ENCODE data around the gene ADAMTS2. TPM values are rescaled to one million over a fixed set of nuclear protein-coding genes. Genes with fewer than 3 reads are reported as not detected.
A peak's percentile ranks its signal among the peaks of the same experiment; 100 is the strongest.

Gene ADAMTS2
- total RNA-seq, 2 experiments from 2014 or later: not detected

DNA sequence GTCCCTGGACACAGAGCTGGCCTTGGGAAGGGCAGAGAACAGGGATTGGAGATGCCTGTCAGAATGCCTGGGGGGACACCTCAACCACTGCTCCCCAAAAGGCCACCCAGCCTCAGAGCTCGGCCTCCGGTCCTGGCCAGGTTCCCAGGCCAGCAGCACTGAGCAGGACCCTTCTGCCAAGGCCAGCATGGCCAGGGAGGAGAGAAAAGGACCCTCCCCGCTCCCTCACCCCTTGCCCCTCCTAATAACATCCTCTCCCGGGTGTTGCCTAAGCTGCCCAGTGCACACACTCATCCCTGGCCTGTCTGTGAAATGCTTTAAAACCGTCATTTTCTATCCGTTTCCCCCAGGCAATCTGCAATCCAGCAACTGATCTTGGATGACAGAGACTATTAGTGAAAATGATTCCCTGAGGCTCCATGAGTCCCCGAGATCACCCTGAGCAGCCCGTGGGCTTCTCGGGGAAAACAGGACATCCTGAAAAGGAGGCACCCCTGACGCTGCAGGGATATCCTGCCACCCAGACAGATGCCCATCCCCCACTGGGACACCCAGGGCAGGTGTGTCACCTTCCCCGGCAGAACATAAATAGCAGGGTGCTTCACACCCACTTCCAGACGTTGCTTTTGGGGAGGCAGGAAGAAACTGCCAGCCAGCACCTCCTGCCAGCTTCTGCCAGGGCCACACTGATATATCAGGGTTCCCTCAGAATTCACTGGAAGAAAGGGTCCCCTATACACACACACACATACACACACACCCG is 75.3 kb downstream of the ADAMTS2 start:
- ATAC-seq (ENCODE audit: low read depth): no peak
- Mint-ChIP-seq H3K27ac (no peak overlapping the region), H3K4me1 (no peaks in the 10 kb centered on the region), H3K27me3 (no peaks in the 10 kb centered on the region), H3K4me3 (no peak overlapping the region), H3K9me3 (no peaks in the 10 kb centered on the region), H3K36me3 (no peaks in the 10 kb centered on the region)
- DNase-seq: peak; percentile 15
- POLR2A ChIA-PET: no interaction called here

DNA sequence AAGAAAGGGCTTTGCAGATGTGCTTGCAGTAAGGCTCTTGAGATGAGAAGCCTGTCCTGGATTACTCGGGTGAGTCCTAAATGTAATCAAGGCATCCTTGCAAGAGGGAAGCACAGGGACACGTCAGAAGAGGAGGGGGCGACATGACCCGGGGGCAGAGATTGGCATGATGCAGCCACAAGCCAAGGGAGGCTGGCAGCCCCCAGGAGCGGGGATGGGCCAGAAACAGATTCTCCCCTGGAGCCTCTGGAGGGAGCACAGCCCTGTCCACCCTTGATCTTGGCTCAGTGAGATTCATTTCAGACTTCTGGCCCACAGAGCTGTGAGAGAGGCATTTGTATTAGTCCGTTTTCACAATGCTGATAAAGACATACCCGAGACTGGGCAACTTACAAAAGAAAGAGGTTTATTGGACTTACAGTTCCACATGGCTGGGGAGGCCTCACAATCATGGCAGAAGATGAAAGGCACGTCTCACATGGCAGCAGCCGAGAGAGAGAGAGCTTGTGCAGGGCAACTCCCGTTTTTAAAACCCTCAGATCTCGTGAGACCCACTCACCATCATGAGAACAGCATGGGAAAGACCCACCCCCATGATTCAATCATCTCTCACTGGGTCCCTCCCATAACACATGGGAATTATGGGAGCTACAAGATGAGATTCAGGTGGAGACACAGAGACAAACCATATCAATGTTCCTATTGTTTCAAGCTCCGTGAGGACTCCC is 76.1 kb downstream of the ADAMTS2 start:
- Mint-ChIP-seq H3K9me3 (no peaks in the 10 kb centered on the region), H3K27me3 (no peaks in the 10 kb centered on the region), H3K36me3 (no peaks in the 10 kb centered on the region), H3K4me1 (no peaks in the 10 kb centered on the region), H3K4me3 (no peak overlapping the region), H3K27ac (no peak overlapping the region)
- POLR2A ChIA-PET: no interaction called here
- DNase-seq (no peak), ATAC-seq (ENCODE audit: low read depth) (no peak)

DNA sequence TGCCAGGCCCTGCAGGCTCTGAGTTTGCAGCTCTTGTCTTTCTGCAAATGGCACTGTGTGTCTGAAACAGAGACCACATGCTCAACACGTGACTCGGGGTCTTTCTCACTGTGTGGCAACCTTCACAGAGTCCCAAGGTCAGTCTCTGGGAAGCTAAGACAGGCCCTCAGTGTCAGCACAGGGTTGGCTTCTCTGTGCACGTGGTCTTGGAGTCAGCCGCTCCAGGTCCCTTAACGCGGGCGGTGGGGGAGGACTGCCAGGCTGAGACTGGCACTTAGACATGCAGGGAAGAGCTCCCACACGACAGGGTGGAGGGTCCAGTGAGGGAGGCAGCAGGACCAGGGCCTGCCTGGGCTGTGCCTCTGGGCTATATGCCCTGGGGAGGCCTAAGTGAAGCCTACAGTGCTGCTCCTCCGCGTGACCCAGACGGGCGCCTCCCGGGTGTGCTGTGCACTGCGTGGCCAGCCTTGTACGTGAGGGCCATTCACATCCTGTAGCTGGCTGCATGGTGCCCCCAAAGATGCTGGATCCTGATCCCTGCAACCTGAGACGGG is 76.8 kb downstream of the ADAMTS2 start:
- no peaks in the 10 kb centered on the region for H3K9me3 Mint-ChIP-seq
- no peaks in the 10 kb centered on the region for H3K27me3 Mint-ChIP-seq
- POLR2A ChIA-PET: no interaction called here
- DNase-seq (no peak), ATAC-seq (ENCODE audit: low read depth) (no peak)
- H3K4me3 Mint-ChIP-seq: no peak overlapping the region
- H3K36me3 Mint-ChIP-seq: no peaks in the 10 kb centered on the region
- H3K4me1 Mint-ChIP-seq: no peaks in the 10 kb centered on the region
- H3K27ac Mint-ChIP-seq: no peak overlapping the region

DNA sequence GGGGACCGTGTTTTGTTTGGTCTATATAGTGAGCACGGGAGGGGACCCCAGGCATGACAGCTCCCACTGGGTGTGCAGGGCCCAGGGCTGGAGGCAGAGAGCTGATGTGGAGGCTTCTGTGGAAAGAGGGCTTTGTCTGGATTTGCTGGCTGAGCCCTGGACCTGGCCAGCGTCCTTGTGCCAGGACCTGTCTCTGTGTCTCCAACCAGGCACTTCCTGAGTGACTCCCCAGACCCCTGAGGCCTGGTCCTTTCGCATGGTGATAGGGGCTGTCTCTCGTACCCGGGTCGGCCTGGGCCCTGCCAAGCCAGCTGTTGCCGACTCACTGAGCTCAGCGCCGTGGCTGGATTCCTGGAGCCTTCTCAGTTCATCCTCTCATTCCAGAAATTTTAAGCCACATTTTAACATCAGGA is 77.6 kb downstream of the ADAMTS2 start:
- POLR2A ChIA-PET: no interaction called here
- no peak for DNase-seq
- no peak overlapping the region for H3K27ac Mint-ChIP-seq
- ATAC-seq (ENCODE audit: low read depth): no peak
- H3K9me3 Mint-ChIP-seq: no peaks in the 10 kb centered on the region
- no peaks in the 10 kb centered on the region for H3K27me3 Mint-ChIP-seq
- no peak overlapping the region for H3K4me3 Mint-ChIP-seq
- no peaks in the 10 kb centered on the region for H3K4me1 Mint-ChIP-seq
- no peaks in the 10 kb centered on the region for H3K36me3 Mint-ChIP-seq

DNA sequence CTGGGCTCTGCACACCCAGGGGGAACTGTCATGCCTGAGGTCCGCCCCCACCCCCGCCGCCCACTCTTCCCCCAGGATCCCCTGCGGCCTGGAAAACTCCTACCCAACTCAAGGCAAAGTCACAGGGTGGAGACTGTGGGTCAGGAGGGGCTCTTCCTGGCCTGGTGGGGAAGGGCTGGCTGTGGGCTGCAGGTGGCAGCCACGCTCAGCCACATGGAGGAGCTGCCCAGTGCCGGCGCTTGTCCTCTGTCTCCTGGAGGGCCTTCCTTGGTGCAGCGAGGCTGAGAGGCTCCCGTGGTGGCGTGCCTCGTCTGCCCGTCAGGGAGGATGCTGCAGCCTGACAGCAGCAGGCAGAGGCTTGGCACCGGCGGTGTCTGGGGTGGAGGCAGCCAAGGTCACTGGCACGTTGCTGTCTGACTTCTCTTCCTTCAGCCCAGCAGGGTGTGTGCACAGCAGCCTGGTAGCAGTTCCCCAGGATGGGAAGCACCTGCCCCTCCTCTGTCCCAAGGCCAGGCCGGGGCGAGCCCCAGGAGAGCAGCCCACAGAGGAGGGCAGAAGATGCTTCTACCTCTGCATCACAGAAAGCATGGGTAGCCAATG is 78.1 kb downstream of the ADAMTS2 start:
- H3K27me3 Mint-ChIP-seq: no peaks in the 10 kb centered on the region
- no peaks in the 10 kb centered on the region for H3K4me1 Mint-ChIP-seq
- no peaks in the 10 kb centered on the region for H3K36me3 Mint-ChIP-seq
- H3K27ac Mint-ChIP-seq: no peak overlapping the region
- no peaks in the 10 kb centered on the region for H3K9me3 Mint-ChIP-seq
- POLR2A ChIA-PET: no interaction called here
- DNase-seq (no peak), ATAC-seq (ENCODE audit: low read depth) (no peak)
- no peak overlapping the region for H3K4me3 Mint-ChIP-seq

DNA sequence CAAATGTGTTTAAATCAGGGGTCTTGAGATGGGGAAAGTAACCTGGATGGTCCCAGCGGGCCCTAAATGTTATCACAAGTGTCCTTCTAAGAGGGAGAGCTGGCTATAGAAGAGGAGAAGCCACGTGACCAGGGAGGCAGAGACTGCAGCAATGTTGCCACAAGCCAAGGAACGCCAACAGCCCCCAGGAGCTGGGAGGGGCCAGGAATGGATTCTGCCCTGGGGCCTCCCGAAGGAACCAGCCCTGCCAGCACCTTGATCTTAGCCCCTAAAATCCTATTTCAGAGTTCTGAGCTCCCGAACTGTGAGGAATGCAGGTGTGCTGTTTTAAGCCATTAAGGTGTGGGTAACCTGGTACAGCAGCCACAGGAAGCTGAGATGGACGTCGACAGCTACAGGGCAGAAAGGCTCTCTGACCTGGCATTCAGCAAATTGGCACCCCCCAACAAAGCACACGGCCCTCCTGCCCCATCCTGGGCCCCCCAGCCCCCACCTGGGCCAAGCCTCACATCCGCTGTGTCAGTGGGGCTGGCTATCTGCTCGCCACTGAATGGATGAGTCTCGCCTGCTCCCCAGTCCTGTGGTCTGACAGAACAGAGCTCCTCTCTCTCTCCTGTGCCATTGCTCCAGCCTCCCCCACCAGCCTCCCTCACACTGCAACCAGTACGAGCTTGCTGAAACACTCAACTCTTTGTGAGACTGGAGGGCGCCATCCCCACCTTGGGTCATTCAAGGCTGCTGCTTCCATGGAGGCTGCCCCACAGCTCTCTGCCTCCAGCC is 78.8 kb downstream of the ADAMTS2 start:
- H3K9me3 Mint-ChIP-seq: no peaks in the 10 kb centered on the region
- DNase-seq: no peak
- H3K27ac Mint-ChIP-seq: no peak overlapping the region
- H3K4me3 Mint-ChIP-seq: no peak overlapping the region
- no peaks in the 10 kb centered on the region for H3K4me1 Mint-ChIP-seq
- no peaks in the 10 kb centered on the region for H3K36me3 Mint-ChIP-seq
- POLR2A ChIA-PET: no interaction called here
- H3K27me3 Mint-ChIP-seq: no peaks in the 10 kb centered on the region
- ATAC-seq (ENCODE audit: low read depth): no peak

DNA sequence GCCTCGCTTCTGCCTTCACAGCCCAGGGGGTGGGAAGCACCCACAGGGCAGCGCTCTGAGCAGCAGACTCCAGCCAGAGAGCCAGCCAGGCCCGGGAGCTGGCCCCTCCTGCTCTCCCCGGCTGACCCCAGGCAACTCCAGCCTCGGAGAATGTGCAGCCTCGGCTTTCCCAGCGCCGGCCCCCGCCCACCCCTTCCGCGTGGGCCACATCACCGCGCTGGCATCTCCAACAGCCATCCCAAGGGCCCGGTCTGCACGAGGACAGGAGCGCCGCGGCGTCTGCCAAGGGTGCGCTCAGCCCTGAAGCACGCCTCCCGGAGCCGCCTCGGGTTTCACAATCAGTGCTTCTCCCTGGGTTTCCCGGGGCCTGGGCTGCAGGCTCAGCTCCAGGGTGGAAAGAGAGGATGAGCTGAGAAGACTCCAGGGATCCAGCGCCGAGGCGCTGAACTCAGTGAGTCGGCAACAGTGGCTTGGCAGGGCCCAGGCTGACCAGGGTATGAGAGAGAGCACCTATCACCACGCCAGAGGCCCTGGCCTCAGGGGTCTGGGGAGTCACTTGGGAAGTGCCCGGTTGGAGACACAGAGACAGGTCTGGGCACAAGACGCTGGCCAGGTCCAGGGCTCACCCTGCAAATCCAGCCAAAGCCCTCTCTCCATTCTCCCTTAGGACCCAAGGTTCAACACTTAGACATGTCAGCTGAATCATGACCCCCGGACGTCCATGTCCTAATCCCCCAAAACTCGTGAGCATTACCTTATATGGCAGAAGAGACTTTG is 79.6 kb downstream of the ADAMTS2 start:
- POLR2A ChIA-PET: no interaction called here
- ATAC-seq (ENCODE audit: low read depth) (no peak), DNase-seq (no peak)
- H3K36me3 Mint-ChIP-seq: no peaks in the 10 kb centered on the region
- no peaks in the 10 kb centered on the region for H3K4me1 Mint-ChIP-seq
- H3K9me3 Mint-ChIP-seq: no peaks in the 10 kb centered on the region
- no peaks in the 10 kb centered on the region for H3K27me3 Mint-ChIP-seq
- no peak overlapping the region for H3K4me3 Mint-ChIP-seq
- no peak overlapping the region for H3K27ac Mint-ChIP-seq

DNA sequence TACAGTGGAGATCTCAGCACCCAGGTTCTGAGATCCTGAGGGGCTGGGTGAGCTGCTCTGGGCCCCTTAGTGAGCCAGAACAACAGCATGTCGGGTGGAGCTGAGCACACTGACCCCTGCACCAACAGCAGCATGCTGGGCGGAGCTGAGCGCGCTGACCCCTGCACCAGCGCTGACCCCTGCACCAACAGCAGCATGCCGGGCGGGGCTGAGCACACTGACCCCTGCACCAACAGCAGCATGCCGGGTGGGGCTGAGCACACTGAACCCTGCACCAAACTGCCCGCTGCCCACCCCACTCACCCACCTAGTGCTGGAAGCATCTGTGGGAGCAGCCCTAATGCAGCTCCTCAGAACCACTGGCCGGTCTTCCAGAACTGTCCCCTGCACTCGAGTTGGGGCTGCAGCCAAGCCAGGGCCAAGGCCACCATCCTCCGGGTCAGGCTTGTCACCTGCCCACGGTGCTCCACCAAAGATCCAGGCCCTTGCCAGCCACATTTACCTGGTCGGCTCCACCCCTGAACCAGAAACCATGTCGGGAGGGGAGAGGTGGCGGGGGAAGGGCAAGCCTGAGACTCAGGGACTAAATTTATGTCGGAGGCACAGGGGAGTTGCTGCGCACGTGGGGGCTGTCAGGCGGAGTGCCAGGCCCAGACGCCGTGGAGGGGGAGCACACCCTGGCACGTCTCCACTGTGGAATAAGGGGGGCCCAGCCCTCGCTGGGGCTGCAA is 80.3 kb downstream of the ADAMTS2 start:
- Mint-ChIP-seq H3K4me3 (no peak overlapping the region), H3K27me3 (no peaks in the 10 kb centered on the region), H3K36me3 (no peaks in the 10 kb centered on the region), H3K9me3 (no peaks in the 10 kb centered on the region), H3K4me1 (no peaks in the 10 kb centered on the region), H3K27ac (no peak overlapping the region)
- no peak for DNase-seq
- POLR2A ChIA-PET: no interaction called here
- ATAC-seq (ENCODE audit: low read depth): no peak

DNA sequence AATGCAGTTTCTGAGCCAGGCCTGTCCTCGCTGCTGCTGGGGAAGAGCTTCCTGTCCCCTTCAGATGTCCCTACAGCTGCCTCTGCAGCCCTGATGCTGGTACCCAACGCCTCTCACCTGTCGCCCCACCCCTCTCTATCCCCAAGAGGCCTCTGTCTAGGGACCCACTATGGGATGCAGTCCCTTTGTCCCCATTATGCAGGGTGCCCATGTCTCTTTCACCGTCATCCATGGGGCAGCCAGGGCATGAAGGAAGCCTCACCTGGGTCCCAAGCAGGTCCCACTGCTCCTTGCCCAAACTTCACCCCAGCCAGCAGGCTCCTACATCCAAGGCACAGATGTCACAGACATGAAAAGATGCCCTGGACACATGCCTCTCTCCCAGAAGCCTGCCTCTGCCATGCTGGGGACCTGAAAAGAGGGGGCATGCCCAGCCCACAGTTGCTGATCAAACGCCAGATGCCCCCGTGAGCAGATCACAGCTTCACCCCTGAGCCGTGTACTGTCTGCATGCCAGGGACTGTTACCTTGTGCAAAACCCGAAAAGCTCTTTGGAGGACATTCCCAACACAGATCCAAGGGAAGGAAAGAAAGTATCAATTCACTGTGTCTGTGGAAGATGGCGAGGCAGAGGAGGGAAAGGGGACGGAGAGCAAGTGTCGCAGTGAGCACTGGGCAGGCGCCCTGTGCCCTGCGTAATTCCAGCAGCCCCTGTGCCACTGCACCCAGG is 81.0 kb downstream of the ADAMTS2 start:
- DNase-seq (no peak), ATAC-seq (ENCODE audit: low read depth) (no peak)
- POLR2A ChIA-PET: no interaction called here
- no peaks in the 10 kb centered on the region for H3K4me1 Mint-ChIP-seq
- H3K27me3 Mint-ChIP-seq: no peaks in the 10 kb centered on the region
- H3K9me3 Mint-ChIP-seq: no peaks in the 10 kb centered on the region
- H3K27ac Mint-ChIP-seq: no peak overlapping the region
- no peak overlapping the region for H3K4me3 Mint-ChIP-seq
- H3K36me3 Mint-ChIP-seq: no peaks in the 10 kb centered on the region

DNA sequence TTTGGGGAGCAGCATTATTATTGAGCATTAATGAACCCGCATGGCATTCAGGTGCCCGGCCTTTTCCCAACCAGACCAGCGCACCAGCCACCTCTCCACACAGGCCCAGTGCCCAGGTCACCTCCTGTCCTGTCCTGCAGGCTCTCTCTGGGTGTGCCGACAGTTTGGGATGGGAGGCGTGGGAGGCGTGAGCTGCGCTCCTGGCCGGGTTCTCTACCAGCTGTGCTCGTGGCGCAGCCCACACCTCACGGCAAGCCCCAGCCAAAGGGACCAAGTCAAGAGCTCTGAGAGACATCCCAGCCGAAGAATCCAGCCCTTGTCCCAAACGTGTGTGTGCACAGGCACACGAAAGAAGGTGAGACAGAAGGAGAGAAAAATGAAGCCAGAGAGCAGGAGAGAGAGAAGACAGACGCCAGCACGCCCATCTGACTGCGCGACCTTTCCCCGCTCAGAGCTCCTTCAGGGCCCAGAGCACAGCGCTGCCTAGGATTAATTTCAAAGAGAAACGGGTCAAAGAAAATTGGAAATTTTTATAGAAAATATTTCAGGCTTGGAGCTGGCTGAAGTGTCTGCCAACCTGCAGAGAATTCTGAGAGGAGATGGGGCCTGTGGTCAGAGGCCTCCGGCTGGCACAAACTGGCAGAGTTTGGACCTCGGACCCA is 81.7 kb downstream of the ADAMTS2 start:
- Mint-ChIP-seq H3K27me3 (no peaks in the 10 kb centered on the region), H3K9me3 (no peaks in the 10 kb centered on the region), H3K27ac (no peak overlapping the region), H3K4me3 (no peak overlapping the region), H3K36me3 (no peaks in the 10 kb centered on the region), H3K4me1 (no peaks in the 10 kb centered on the region)
- DNase-seq (no peak), ATAC-seq (ENCODE audit: low read depth) (no peak)
- POLR2A ChIA-PET: no interaction called here

DNA sequence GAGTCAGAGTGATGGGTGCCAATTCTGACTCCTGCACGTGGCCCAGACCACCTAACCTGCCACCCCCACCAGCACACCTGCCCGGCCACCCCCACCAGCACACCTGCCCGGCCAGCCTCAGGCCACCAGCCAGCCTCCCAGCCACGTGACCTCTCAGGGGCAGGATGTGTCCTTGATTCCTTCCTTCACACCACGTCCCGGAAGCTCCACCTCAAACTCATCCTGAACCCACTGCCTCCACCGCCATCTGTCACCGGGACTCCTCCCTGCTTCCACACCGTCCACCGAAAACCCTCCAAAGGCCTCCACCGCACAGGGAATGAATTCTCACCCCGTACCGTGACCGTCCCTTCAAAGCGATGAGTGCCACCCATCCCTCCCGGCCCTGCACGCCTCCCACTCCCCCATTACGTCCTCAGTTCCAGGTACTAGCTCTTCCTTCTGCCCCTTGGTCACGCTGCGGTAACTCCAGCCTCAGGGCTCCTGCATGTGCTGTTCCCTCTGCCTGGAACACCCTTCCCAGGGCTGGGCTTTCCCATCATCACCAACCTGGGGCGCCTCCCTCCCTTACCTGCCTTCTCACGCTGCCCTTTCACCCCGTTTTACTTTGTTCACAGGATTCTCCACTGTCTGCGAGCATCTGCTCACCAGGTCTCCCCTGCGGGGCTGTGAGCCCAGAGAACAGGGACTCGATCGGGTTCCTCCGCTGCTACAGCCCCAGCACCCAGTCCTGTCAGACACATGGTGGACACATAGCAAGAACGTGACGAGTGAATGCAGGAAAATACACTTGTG is 82.9 kb downstream of the ADAMTS2 start:
- H3K27ac Mint-ChIP-seq: peak overlapping the region; percentile 38
- no peak for ATAC-seq (ENCODE audit: low read depth)
- H3K9me3 Mint-ChIP-seq: no peaks in the 10 kb centered on the region
- H3K27me3 Mint-ChIP-seq: no peaks in the 10 kb centered on the region
- H3K4me1 Mint-ChIP-seq: no peaks in the 10 kb centered on the region
- POLR2A ChIA-PET: no interaction called here
- no peak for DNase-seq
- no peak overlapping the region for H3K4me3 Mint-ChIP-seq
- no peaks in the 10 kb centered on the region for H3K36me3 Mint-ChIP-seq
